ENCODE results near the gene ATP6V1F. TPM values are rescaled to one million over a fixed set of nuclear protein-coding genes. Genes with fewer than 3 reads are reported as not detected.

The ATP6V1F gene
- total and polyA plus RNA-seq, 2 experiments from 2014 or later: 96.5 to 243 TPM

- DNase-seq: no peak
- Histone ChIP-seq H3K9me3 (ENCODE audit: low read depth) (no peaks in the 10 kb centered on the region), H3K9me2 (ENCODE audit: insufficient read depth) (no peaks in the 10 kb centered on the region), H3K4me2 (ENCODE audit: unreplicated experiment) (no peak overlapping the region), H2AFZ (no peak overlapping the region), H3K27ac (no peak overlapping the region), H3K4me3 (no peak overlapping the region), H3F3A (ENCODE audit: insufficient read depth) (peaks cover 8% of the 10 kb centered on the region), H3K27me3 (replicated peaks; ENCODE audit: insufficient read depth) (no peaks in the 10 kb centered on the region), H4K20me1 (ENCODE audit: insufficient read depth) (no peaks in the 10 kb centered on the region), H3K79me2 (ENCODE audit: insufficient read depth) (no peaks in the 10 kb centered on the region), H3K9ac (no peak overlapping the region), H3K4me1 (ENCODE audit: insufficient read depth) (peaks cover 8% of the 10 kb centered on the region), H3K36me3 (ENCODE audit: low read depth) (no peaks in the 10 kb centered on the region)
- in situ Hi-C loops (cut with MboI): loop anchor here (25.0 kb wide), 1 partner anchor 281 kb away; no protein-coding TSS in a partner anchor
- 86 to 91% methylated on average over 19 of the region's 23 CpGs for WGBS, 2 experiments (ENCODE audit: low coverage in 1 of 2, low lambda C conversion rate in 2 of 2, missing lambda C conversion rate in 2 of 2)
- TF ChIP-seq EZH2 (IDR thresholded peaks at IDR 0.05; ENCODE audit: insufficient read depth, poor library complexity, severe bottlenecking): no peak
- no peak for TF ChIP-seq EZH2phosphoT487 (IDR thresholded peaks at IDR 0.05; ENCODE audit: insufficient read depth, low read depth)
These were observed 30.8 kb downstream of the ATP6V1F start for GRCh38 chr7:128893251-128894100.

GRCh38 chr7:128894101-128894440 lies 31.4 kb downstream of the ATP6V1F start:
- Histone ChIP-seq H2AFZ (no peak overlapping the region), H3K4me2 (ENCODE audit: unreplicated experiment) (no peak overlapping the region), H3K9me2 (ENCODE audit: insufficient read depth) (no peaks in the 10 kb centered on the region), H3F3A (ENCODE audit: insufficient read depth) (peaks cover 8% of the 10 kb centered on the region), H3K9ac (no peak overlapping the region), H3K27ac (no peak overlapping the region), H4K20me1 (ENCODE audit: insufficient read depth) (no peaks in the 10 kb centered on the region), H3K27me3 (replicated peaks; ENCODE audit: insufficient read depth) (no peaks in the 10 kb centered on the region), H3K79me2 (ENCODE audit: insufficient read depth) (no peaks in the 10 kb centered on the region), H3K36me3 (ENCODE audit: low read depth) (no peaks in the 10 kb centered on the region), H3K9me3 (ENCODE audit: low read depth) (no peaks in the 10 kb centered on the region), H3K4me1 (ENCODE audit: insufficient read depth) (peaks cover 8% of the 10 kb centered on the region), H3K4me3 (no peak overlapping the region)
- TF ChIP-seq EZH2 (IDR thresholded peaks at IDR 0.05; ENCODE audit: insufficient read depth, poor library complexity, severe bottlenecking): no peak
- TF ChIP-seq EZH2phosphoT487 (IDR thresholded peaks at IDR 0.05; ENCODE audit: insufficient read depth, low read depth): no peak
- 75 to 87% methylated on average over 6 of the region's 6 CpGs for WGBS, 2 experiments (ENCODE audit: low coverage in 1 of 2, low lambda C conversion rate in 2 of 2, missing lambda C conversion rate in 2 of 2)
- in situ Hi-C loops (cut with MboI): loop anchor here (25.0 kb wide), 1 partner anchor 282 kb away; no protein-coding TSS in a partner anchor
- DNase-seq: no peak

GRCh38 chr7:128895320-128895719 lies 32.7 kb downstream of the ATP6V1F start:
- no peaks in the 10 kb centered on the region for H3K36me3 ChIP-seq (ENCODE audit: low read depth)
- in situ Hi-C loops (cut with MboI): loop anchor here (25.0 kb wide), 1 partner anchor 283 kb away; no protein-coding TSS in a partner anchor
- no peak overlapping the region for H2AFZ ChIP-seq
- peaks cover 8% of the 10 kb centered on the region for H3F3A ChIP-seq (ENCODE audit: insufficient read depth)
- no peaks in the 10 kb centered on the region for H4K20me1 ChIP-seq (ENCODE audit: insufficient read depth)
- H3K9me2 ChIP-seq (ENCODE audit: insufficient read depth): no peaks in the 10 kb centered on the region
- DNase-seq: no peak
- 78 to 80% methylated on average over 3 of the region's 3 CpGs for WGBS, 2 experiments (ENCODE audit: low coverage in 1 of 2, low lambda C conversion rate in 2 of 2, missing lambda C conversion rate in 2 of 2)
- H3K27me3 ChIP-seq (replicated peaks; ENCODE audit: insufficient read depth): no peaks in the 10 kb centered on the region
- no peak overlapping the region for H3K9ac ChIP-seq
- H3K4me2 ChIP-seq (ENCODE audit: unreplicated experiment): no peak overlapping the region
- no peak overlapping the region for H3K4me3 ChIP-seq
- no peaks in the 10 kb centered on the region for H3K9me3 ChIP-seq (ENCODE audit: low read depth)
- no peaks in the 10 kb centered on the region for H3K79me2 ChIP-seq (ENCODE audit: insufficient read depth)
- H3K4me1 ChIP-seq (ENCODE audit: insufficient read depth): peaks cover 8% of the 10 kb centered on the region
- H3K27ac ChIP-seq: no peak overlapping the region
- TF ChIP-seq EZH2 (IDR thresholded peaks at IDR 0.05; ENCODE audit: insufficient read depth, poor library complexity, severe bottlenecking) (no peak), EZH2phosphoT487 (IDR thresholded peaks at IDR 0.05; ENCODE audit: insufficient read depth, low read depth) (no peak)

DNA sequence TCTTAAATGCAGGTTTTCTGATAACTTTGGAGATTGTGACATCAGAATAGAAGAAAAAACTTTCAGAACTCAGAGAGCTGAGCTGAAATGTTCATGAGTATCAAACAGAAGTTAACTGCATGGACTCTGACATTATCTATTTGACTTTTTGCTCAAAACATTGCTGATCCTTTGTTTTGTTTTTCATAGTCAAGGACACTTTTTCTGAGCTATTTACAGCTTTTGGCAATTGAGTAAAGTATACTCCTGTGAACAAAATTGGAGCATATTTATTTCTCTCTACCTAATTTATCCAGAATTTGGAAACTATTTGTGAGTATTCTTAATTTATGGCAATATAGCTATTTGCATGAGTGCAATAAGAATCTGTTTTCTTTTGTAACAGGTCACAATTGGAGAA lies 36.7 kb downstream of the ATP6V1F start:
- Histone ChIP-seq H3K27me3 (replicated peaks; ENCODE audit: insufficient read depth) (peaks cover 4% of the 10 kb centered on the region; the same call in 1 of the 2 replicates), H3K9ac (no peak overlapping the region), H3K79me2 (ENCODE audit: insufficient read depth) (no peaks in the 10 kb centered on the region), H3K4me1 (ENCODE audit: insufficient read depth) (peaks cover 8% of the 10 kb centered on the region), H4K20me1 (ENCODE audit: insufficient read depth) (no peaks in the 10 kb centered on the region), H3K36me3 (ENCODE audit: low read depth) (no peaks in the 10 kb centered on the region), H2AFZ (no peak overlapping the region), H3K27ac (no peak overlapping the region), H3K9me2 (ENCODE audit: insufficient read depth) (no peaks in the 10 kb centered on the region), H3K4me2 (ENCODE audit: unreplicated experiment) (no peak overlapping the region), H3F3A (ENCODE audit: insufficient read depth) (peaks cover 8% of the 10 kb centered on the region), H3K9me3 (ENCODE audit: low read depth) (no peaks in the 10 kb centered on the region), H3K4me3 (no peak overlapping the region)
- no peak for TF ChIP-seq EZH2phosphoT487 (IDR thresholded peaks at IDR 0.05; ENCODE audit: insufficient read depth, low read depth)
- TF ChIP-seq EZH2 (IDR thresholded peaks at IDR 0.05; ENCODE audit: insufficient read depth, poor library complexity, severe bottlenecking): no peak
- in situ Hi-C loops (cut with MboI): loop anchor here (25.0 kb wide), 1 partner anchor 287 kb away; no protein-coding TSS in a partner anchor
- DNase-seq: no peak

Measured in GM23248 (cell line).